Choroid plexus epithelial cell (primary cell): Measurements from ENCODE around the gene ACBD6.

ENCODE experiments used
- DNase-seq: peaks from one replicate; pipeline ENCODE4 v3.0.0-alpha.2; 2010; ENCODE audit warnings: low read depth
- H3K4me3 ChIP-seq: 2 replicates; pipeline ENCODE4 v1.5.1; 2011; ENCODE audit warnings: low read depth, mild to moderate bottlenecking, control low read depth, low read length, moderate library complexity
- TF ChIP-seq, protein P1 (sequence below): conservative IDR thresholded peaks from 2 replicates; pipeline ENCODE4 v1.5.1; 2011; ENCODE audit warnings: low read depth, mild to moderate bottlenecking, control low read depth, inconsistent platforms, low read length, moderate library complexity

ACBD6 gene

DNA sequence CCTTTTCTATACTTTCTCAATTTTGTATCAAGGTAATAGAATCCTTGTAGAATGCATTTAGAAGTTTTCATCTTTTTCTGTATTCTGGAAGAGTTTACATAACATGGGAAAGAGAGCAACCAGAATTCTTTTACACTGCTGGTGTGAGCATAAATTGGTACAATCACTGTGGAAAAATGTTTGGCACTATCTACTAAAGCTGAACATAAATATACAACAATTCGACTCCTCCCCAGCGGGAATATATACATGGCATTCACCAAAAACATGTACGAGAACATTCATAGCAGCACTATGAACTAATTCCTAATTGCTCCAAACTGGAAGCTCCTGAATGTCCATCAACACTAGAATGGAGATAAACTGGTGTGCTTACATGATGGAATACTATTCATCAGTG lies 1.8 kb upstream of the ACBD6 start:
- TF ChIP-seq, protein P1, sequence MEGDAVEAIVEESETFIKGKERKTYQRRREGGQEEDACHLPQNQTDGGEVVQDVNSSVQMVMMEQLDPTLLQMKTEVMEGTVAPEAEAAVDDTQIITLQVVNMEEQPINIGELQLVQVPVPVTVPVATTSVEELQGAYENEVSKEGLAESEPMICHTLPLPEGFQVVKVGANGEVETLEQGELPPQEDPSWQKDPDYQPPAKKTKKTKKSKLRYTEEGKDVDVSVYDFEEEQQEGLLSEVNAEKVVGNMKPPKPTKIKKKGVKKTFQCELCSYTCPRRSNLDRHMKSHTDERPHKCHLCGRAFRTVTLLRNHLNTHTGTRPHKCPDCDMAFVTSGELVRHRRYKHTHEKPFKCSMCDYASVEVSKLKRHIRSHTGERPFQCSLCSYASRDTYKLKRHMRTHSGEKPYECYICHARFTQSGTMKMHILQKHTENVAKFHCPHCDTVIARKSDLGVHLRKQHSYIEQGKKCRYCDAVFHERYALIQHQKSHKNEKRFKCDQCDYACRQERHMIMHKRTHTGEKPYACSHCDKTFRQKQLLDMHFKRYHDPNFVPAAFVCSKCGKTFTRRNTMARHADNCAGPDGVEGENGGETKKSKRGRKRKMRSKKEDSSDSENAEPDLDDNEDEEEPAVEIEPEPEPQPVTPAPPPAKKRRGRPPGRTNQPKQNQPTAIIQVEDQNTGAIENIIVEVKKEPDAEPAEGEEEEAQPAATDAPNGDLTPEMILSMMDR: no peak
- H3K4me3 ChIP-seq: no peak overlapping the region
- no peak for DNase-seq

DNA sequence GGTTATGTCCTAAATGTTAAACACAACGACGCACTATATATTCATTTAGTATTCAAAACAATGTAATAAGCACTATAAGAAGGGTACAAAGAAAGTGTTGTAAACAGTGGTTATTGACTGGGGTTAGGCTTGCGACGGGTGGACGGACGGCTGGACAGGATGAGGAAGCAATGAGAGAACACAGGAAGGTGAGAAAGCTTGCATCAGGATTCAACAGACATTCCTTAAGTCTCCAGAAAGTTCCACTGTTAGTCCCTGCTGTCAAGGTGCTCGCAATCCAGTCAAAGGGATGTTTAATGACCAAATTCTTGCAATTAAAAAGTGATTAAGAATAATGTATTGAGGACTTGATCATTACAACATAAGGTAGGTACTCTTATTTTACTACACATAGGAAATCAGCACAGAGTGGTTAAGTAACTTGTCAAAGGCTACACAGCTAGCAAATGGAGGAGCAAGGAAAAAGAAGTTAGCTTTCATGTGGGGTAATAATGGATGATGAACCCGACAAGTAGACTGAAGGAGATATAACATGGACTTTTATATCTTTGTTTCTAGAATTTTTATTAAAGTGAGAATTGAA lies 994 bp upstream of the ACBD6 start:
- TF ChIP-seq, protein P1: no peak
- peak; percentile 37 for DNase-seq
- peak overlapping the region; percentile 98 for H3K4me3 ChIP-seq

DNA sequence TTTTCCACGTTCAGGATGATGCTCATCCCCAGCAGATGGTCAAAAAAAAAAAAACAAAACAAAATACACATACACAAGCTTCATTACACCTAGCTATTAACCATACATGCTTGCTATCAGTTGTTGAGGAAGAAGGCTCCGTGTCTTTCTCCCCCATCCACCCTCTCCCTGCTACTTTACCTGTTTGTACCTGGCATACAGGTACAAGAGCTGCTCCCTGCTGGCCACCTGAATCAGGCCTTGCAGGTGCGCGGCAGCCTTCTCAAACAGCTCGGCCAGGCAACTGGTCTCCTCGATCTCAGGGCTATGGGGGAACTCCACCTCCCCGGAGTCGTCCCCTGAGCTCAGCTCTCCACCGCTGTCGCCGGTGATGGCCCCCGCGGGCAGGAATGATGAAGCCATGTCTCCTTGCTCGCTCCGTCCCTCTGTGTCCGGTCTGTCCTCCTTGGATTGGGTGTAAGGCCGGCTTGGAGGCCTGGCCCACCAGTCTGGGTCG lies 464 bp downstream of the ACBD6 start:
- TF ChIP-seq, protein P1: peak; percentile 8
- DNase-seq: no peak

DNA sequence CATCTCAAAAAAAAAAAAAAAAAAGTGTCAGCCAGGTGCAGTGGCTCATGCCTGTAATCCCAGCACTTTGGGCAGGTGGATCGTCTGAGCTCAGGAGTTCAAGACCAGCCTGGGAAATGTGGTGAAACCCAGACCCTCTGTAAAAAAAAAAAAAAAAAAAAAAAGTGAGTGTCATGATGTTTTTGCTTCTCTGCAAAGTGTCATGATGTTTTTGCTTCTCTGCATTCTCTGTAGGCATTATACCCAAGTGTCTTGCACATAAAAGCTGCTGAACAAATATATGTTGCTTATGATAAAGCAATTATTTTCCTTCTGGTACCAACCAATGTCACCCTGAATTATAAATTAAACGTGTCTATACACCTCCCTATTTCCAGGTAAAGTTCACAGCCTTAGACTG lies 1.7 kb downstream of the ACBD6 start:
- no peak for DNase-seq
- H3K4me3 ChIP-seq: peak overlapping the region; percentile 6
- TF ChIP-seq, protein P1: no peak

More for the DNA sequence above, 464 bp downstream of the ACBD6 start:
- peak overlapping the region; percentile 98 for H3K4me3 ChIP-seq

DNA sequence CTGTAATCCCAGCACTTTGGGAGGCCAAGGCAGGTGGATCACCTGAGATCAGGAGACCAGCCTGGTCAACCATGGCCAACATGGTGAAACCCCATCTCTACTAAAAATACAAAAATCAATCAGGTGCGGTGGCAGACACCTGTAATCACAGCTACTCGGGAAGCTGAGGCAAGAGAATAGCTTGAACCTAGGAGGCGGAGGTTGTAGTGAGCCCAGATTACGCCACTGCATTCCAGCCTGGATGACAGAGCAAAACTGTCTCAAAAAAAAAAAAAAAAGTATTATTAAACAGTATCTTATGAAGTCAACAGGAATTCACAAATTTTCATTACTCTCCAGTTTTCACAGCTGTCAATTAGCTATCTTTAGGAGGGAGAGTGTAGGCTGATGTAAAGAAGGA lies 3.8 kb downstream of the ACBD6 start:
- no peak overlapping the region for H3K4me3 ChIP-seq
- peak; percentile 43 for DNase-seq
- TF ChIP-seq, protein P1: no peak

DNA sequence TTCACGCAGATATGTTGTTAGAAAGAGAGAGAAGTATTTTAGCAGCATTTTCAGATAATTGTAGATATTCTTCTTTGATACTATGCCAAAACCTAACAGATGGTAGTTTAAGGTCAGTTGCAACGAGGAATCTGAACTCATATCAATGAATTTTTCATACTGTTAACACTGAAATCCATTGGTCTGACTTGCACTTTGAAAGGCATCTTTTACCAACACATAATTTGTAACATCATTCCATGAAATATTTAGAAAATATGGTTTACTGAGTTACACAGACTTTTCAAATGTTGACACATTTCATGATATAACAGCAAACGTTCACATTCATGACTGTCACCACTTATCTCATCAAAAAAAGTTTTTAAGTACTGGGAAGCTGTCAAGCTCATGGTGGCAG lies 4.6 kb downstream of the ACBD6 start:
- TF ChIP-seq, protein P1: no peak
- H3K4me3 ChIP-seq: no peak overlapping the region

DNA sequence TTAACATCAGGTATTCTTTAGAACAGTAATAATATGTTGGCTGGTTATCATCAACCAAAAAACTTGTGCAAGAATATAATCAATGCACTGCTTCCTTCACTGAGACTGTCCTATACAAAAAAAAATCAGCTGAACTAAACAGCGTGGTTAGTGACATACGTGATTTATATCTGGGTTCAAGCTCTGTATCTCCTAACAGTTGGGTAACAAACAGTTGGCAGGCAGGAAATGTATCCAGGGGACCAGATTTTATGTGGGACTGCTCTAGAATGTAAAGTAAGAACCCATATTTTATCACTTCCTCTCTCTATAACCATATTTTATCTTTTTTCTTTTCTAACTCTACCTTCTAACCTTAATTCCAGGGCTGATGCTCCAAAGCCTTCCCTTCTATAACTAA lies 8.0 kb downstream of the ACBD6 start:
- no peak overlapping the region for H3K4me3 ChIP-seq
- DNase-seq: no peak
- TF ChIP-seq, protein P1: no peak

More for the DNA sequence above, 4.6 kb downstream of the ACBD6 start:
- DNase-seq: no peak
